Measurements from ENCODE around the gene CDC42SE2. TPM values are rescaled to one million over a fixed set of nuclear protein-coding genes. Genes with fewer than 3 reads are reported as not detected.

CDC42SE2 gene
- total RNA-seq, 2 experiments from 2014 or later = 106 to 108 TPM

GRCh38 chr5:131280417-131280816 is 16.6 kb downstream of the CDC42SE2 start:
- Mint-ChIP-seq H3K4me3 (peak overlapping the region; percentile 66), H3K27me3 (ENCODE audit: low read depth) (no peaks in the 10 kb centered on the region), H3K36me3 (ENCODE audit: low read depth) (peaks cover 41% of the 10 kb centered on the region), H3K27ac (peak overlapping the region; percentile 93), H3K9me3 (no peaks in the 10 kb centered on the region), H3K4me1 (ENCODE audit: low read depth) (peaks cover 93% of the 10 kb centered on the region)
- CTCF ChIA-PET = interaction anchor here (0.5 to 2.5 kb wide), 5 partner anchors 9 to 103 kb away, joined by 3 to 11 read pairs (median 4); no protein-coding TSS in a partner anchor
- no peak for DNase-seq
- intact Hi-C loops (cut with micrococcal nuclease) = loop anchor here (2.0 to 10.0 kb wide), 2 partner anchors 46 to 814 kb away; no protein-coding TSS in a partner anchor

- Mint-ChIP-seq H3K27ac (peak overlapping the region; percentile 93), H3K4me3 (peak overlapping the region; percentile 66), H3K36me3 (ENCODE audit: low read depth) (peaks cover 39% of the 10 kb centered on the region), H3K9me3 (no peaks in the 10 kb centered on the region), H3K4me1 (ENCODE audit: low read depth) (peaks cover 92% of the 10 kb centered on the region), H3K27me3 (ENCODE audit: low read depth) (no peaks in the 10 kb centered on the region)
- CTCF ChIA-PET = interaction anchor here (0.5 to 2.5 kb wide), 5 partner anchors 9 to 102 kb away, joined by 3 to 11 read pairs (median 4); no protein-coding TSS in a partner anchor
- DNase-seq = no peak
- intact Hi-C loops (cut with micrococcal nuclease) = loop anchor here (1.0 to 10.0 kb wide), 10 partner anchors 8 to 814 kb away; no protein-coding TSS in a partner anchor
These were observed 17.4 kb downstream of the CDC42SE2 start for GRCh38 chr5:131281133-131281867.

GRCh38 chr5:131281868-131282234 is 18.0 kb downstream of the CDC42SE2 start:
- peaks cover 39% of the 10 kb centered on the region for H3K36me3 Mint-ChIP-seq (ENCODE audit: low read depth)

GRCh38 chr5:131282235-131282634 is 18.4 kb downstream of the CDC42SE2 start:
- intact Hi-C loops (cut with micrococcal nuclease) = loop anchor here (10.0 kb wide), 1 partner anchor 813 kb away; no protein-coding TSS in a partner anchor
- no peaks in the 10 kb centered on the region for H3K9me3 Mint-ChIP-seq
- peak overlapping the region; percentile 93 for H3K27ac Mint-ChIP-seq
- no peak for DNase-seq
- no peaks in the 10 kb centered on the region for H3K27me3 Mint-ChIP-seq (ENCODE audit: low read depth)
- CTCF ChIA-PET = interaction anchor here (2.5 kb wide), 1 partner anchor 100 kb away, joined by 11 read pairs; no protein-coding TSS in a partner anchor
- H3K4me1 Mint-ChIP-seq (ENCODE audit: low read depth) = peaks cover 90% of the 10 kb centered on the region
- H3K4me3 Mint-ChIP-seq = peak overlapping the region; percentile 66
- H3K36me3 Mint-ChIP-seq (ENCODE audit: low read depth) = peaks cover 39% of the 10 kb centered on the region

More at GRCh38 chr5:131281868-131282234, 18.0 kb downstream of the CDC42SE2 start:
- peak overlapping the region; percentile 93 for H3K27ac Mint-ChIP-seq
- no peak for DNase-seq
- CTCF ChIA-PET = interaction anchor here (1.5 to 2.5 kb wide), 2 partner anchors 8 to 100 kb away, joined by 5 to 11 read pairs; no protein-coding TSS in a partner anchor
- H3K4me3 Mint-ChIP-seq = peak overlapping the region; percentile 66
- no peaks in the 10 kb centered on the region for H3K27me3 Mint-ChIP-seq (ENCODE audit: low read depth)
- H3K9me3 Mint-ChIP-seq = no peaks in the 10 kb centered on the region
- peaks cover 92% of the 10 kb centered on the region for H3K4me1 Mint-ChIP-seq (ENCODE audit: low read depth)
- intact Hi-C loops (cut with micrococcal nuclease) = loop anchor here (1.0 to 10.0 kb wide), 10 partner anchors 7 to 813 kb away; no protein-coding TSS in a partner anchor

- no peak for DNase-seq
- H3K36me3 Mint-ChIP-seq (ENCODE audit: low read depth) = peaks cover 35% of the 10 kb centered on the region
- no peak overlapping the region for H3K4me3 Mint-ChIP-seq
- H3K27me3 Mint-ChIP-seq (ENCODE audit: low read depth) = no peaks in the 10 kb centered on the region
- H3K9me3 Mint-ChIP-seq = no peaks in the 10 kb centered on the region
- intact Hi-C loops (cut with micrococcal nuclease) = loop anchor here (10.0 kb wide), 1 partner anchor 809 kb away; no protein-coding TSS in a partner anchor
- CTCF ChIA-PET = interaction anchor here (0.6 to 1.6 kb wide), 10 partner anchors 8 to 211 kb away, joined by 3 to 7 read pairs (median 6); no protein-coding TSS in a partner anchor
- H3K4me1 Mint-ChIP-seq (ENCODE audit: low read depth) = peaks cover 84% of the 10 kb centered on the region
- peak overlapping the region; percentile 85 for H3K27ac Mint-ChIP-seq
These were observed 22.0 kb downstream of the CDC42SE2 start for GRCh38 chr5:131285703-131286399.

- intact Hi-C loops (cut with micrococcal nuclease) = loop anchor here (10.0 kb wide), 1 partner anchor 808 kb away; no protein-coding TSS in a partner anchor
- DNase-seq = no peak
- Mint-ChIP-seq H3K27ac (peak overlapping the region; percentile 85), H3K27me3 (ENCODE audit: low read depth) (no peaks in the 10 kb centered on the region), H3K4me1 (ENCODE audit: low read depth) (peaks cover 80% of the 10 kb centered on the region), H3K9me3 (no peaks in the 10 kb centered on the region), H3K4me3 (no peak overlapping the region), H3K36me3 (ENCODE audit: low read depth) (peaks cover 33% of the 10 kb centered on the region)
- CTCF ChIA-PET = interaction anchor here (1.1 to 1.6 kb wide), 3 partner anchors 18 to 96 kb away, joined by 3 to 7 read pairs (median 7); no protein-coding TSS in a partner anchor
These were observed 22.5 kb downstream of the CDC42SE2 start for GRCh38 chr5:131286400-131286715.

- Mint-ChIP-seq H3K27me3 (ENCODE audit: low read depth) (no peaks in the 10 kb centered on the region), H3K9me3 (no peaks in the 10 kb centered on the region), H3K4me1 (ENCODE audit: low read depth) (peaks cover 74% of the 10 kb centered on the region), H3K4me3 (peak overlapping the region; percentile 75), H3K36me3 (ENCODE audit: low read depth) (peaks cover 21% of the 10 kb centered on the region), H3K27ac (peak overlapping the region; percentile 88)
- intact Hi-C loops (cut with micrococcal nuclease) = loop anchor here (10.0 kb wide), 1 partner anchor 806 kb away; no protein-coding TSS in a partner anchor
- no peak for DNase-seq
- CTCF ChIA-PET = no interaction called here
These were observed 24.5 kb downstream of the CDC42SE2 start for GRCh38 chr5:131288328-131288727.

GRCh38 chr5:131289738-131290137 is 25.9 kb downstream of the CDC42SE2 start:
- peaks cover 19% of the 10 kb centered on the region for H3K36me3 Mint-ChIP-seq (ENCODE audit: low read depth)
- no peaks in the 10 kb centered on the region for H3K27me3 Mint-ChIP-seq (ENCODE audit: low read depth)
- CTCF ChIA-PET = interaction anchor here (0.7 to 1.9 kb wide), 7 partner anchors 8 to 124 kb away, joined by 3 to 8 read pairs (median 5); no protein-coding TSS in a partner anchor
- H3K4me1 Mint-ChIP-seq (ENCODE audit: low read depth) = peaks cover 75% of the 10 kb centered on the region
- peak overlapping the region; percentile 75 for H3K4me3 Mint-ChIP-seq
- H3K9me3 Mint-ChIP-seq = no peaks in the 10 kb centered on the region
- peak overlapping the region; percentile 88 for H3K27ac Mint-ChIP-seq
- peak; percentile 60 for DNase-seq
- intact Hi-C loops (cut with micrococcal nuclease) = loop anchor here (1.0 to 10.0 kb wide), 7 partner anchors 8 to 805 kb away; partner anchors contain the start of genes CDC42SE2 and LYRM7

GRCh38 chr5:131296213-131296672 is 32.4 kb downstream of the CDC42SE2 start:
- H3K4me1 Mint-ChIP-seq (ENCODE audit: low read depth) = peaks cover 75% of the 10 kb centered on the region

GRCh38 chr5:131297886-131298285 is 34.0 kb downstream of the CDC42SE2 start:
- peaks cover 30% of the 10 kb centered on the region for H3K36me3 Mint-ChIP-seq (ENCODE audit: low read depth)
- no peaks in the 10 kb centered on the region for H3K27me3 Mint-ChIP-seq (ENCODE audit: low read depth)
- H3K4me1 Mint-ChIP-seq (ENCODE audit: low read depth) = peaks cover 72% of the 10 kb centered on the region
- CTCF ChIA-PET = interaction anchor here (0.7 to 0.8 kb wide), 2 partner anchors 21 to 38 kb away, joined by 3 to 4 read pairs; no protein-coding TSS in a partner anchor
- no peak for DNase-seq
- intact Hi-C loops (cut with micrococcal nuclease) = no loop called here
- H3K9me3 Mint-ChIP-seq = peaks cover 1% of the 10 kb centered on the region
- H3K4me3 Mint-ChIP-seq = no peak overlapping the region
- no peak overlapping the region for H3K27ac Mint-ChIP-seq

More at GRCh38 chr5:131296213-131296672, 32.4 kb downstream of the CDC42SE2 start:
- H3K36me3 Mint-ChIP-seq (ENCODE audit: low read depth) = peaks cover 26% of the 10 kb centered on the region
- H3K4me3 Mint-ChIP-seq = no peak overlapping the region
- intact Hi-C loops (cut with micrococcal nuclease) = no loop called here
- CTCF ChIA-PET = interaction anchor here (0.6 kb wide), 1 partner anchor 70 kb away, joined by 3 read pairs; no protein-coding TSS in a partner anchor
- H3K27me3 Mint-ChIP-seq (ENCODE audit: low read depth) = no peaks in the 10 kb centered on the region
- H3K9me3 Mint-ChIP-seq = peaks cover 1% of the 10 kb centered on the region
- no peak for DNase-seq
- H3K27ac Mint-ChIP-seq = peak overlapping the region; percentile 83

- DNase-seq = no peak
- Mint-ChIP-seq H3K27ac (peak overlapping the region; percentile 74), H3K36me3 (ENCODE audit: low read depth) (peaks cover 28% of the 10 kb centered on the region), H3K9me3 (peaks cover 1% of the 10 kb centered on the region), H3K27me3 (ENCODE audit: low read depth) (no peaks in the 10 kb centered on the region), H3K4me1 (ENCODE audit: low read depth) (peaks cover 74% of the 10 kb centered on the region), H3K4me3 (no peak overlapping the region)
- intact Hi-C loops (cut with micrococcal nuclease) = no loop called here
- CTCF ChIA-PET = interaction anchor here (0.7 to 1.0 kb wide), 2 partner anchors 15 to 56 kb away, joined by 3 read pairs; no protein-coding TSS in a partner anchor
These were observed 35.6 kb downstream of the CDC42SE2 start for GRCh38 chr5:131299465-131299864.

Measured in activated naive CD4-positive, alpha-beta T cell treated with anti-CD3 and anti-CD28 coated beads for 36 hours (primary cell).